HG02610 (cell line): ENCODE data around the gene KIAA1217.

Source experiments
- ATAC-seq: cut with Tn5 transposase; IDR thresholded peaks from one replicate; pipeline ENCODE4 v1.9.1; 2021; ENCODE audit warnings: mild to moderate bottlenecking, moderate library complexity; ENCODE audit not compliant: unreplicated experiment

Gene KIAA1217

GRCh38 chr10:24207341-24207740, 1.6 kb upstream of the KIAA1217 start:
- ATAC-seq: no peak

- no peak for ATAC-seq
Measured at GRCh38 chr10:24207781-24208611, 942 bp upstream of the KIAA1217 start.

GRCh38 chr10:24209432-24209771, 464 bp downstream of the KIAA1217 start:
- peak; percentile 38 for ATAC-seq

GRCh38 chr10:24209946-24210491, 1.1 kb downstream of the KIAA1217 start:
- ATAC-seq: peak; percentile 74

- peak; percentile 7 for ATAC-seq
Measured at GRCh38 chr10:24210501-24210900, 1.6 kb downstream of the KIAA1217 start.

- ATAC-seq: no peak
Measured at GRCh38 chr10:24213266-24213665, 4.3 kb downstream of the KIAA1217 start.

- no peak for ATAC-seq
Measured at GRCh38 chr10:24213881-24214280, 4.9 kb downstream of the KIAA1217 start.

- no peak for ATAC-seq
Measured at GRCh38 chr10:24214762-24215161, 5.8 kb downstream of the KIAA1217 start.

GRCh38 chr10:24215196-24215595, 6.3 kb downstream of the KIAA1217 start:
- ATAC-seq: no peak

GRCh38 chr10:24215603-24216002, 6.7 kb downstream of the KIAA1217 start:
- no peak for ATAC-seq

- no peak for ATAC-seq
Measured at GRCh38 chr10:24219963-24220362, 11.0 kb downstream of the KIAA1217 start.

- ATAC-seq: no peak
Measured at GRCh38 chr10:24223341-24223740, 14.4 kb downstream of the KIAA1217 start.

GRCh38 chr10:24223953-24224352, 15.0 kb downstream of the KIAA1217 start:
- no peak for ATAC-seq

- ATAC-seq: no peak
Measured at GRCh38 chr10:24228642-24229041, 19.7 kb downstream of the KIAA1217 start.

- ATAC-seq: no peak
Measured at GRCh38 chr10:24229909-24230308, 21.0 kb downstream of the KIAA1217 start.

GRCh38 chr10:24231200-24231599, 22.3 kb downstream of the KIAA1217 start:
- no peak for ATAC-seq

GRCh38 chr10:24234784-24235183, 25.8 kb downstream of the KIAA1217 start:
- ATAC-seq: no peak

- ATAC-seq: no peak
Measured at GRCh38 chr10:24235471-24235870, 26.5 kb downstream of the KIAA1217 start.

GRCh38 chr10:24237801-24238395, 29.0 kb downstream of the KIAA1217 start:
- no peak for ATAC-seq

- no peak for ATAC-seq
Measured at GRCh38 chr10:24238519-24239247, 29.7 kb downstream of the KIAA1217 start.

- ATAC-seq: no peak
Measured at GRCh38 chr10:24239289-24240040, 30.5 kb downstream of the KIAA1217 start.
